ENCODE measurements around the gene PDZRN3.

DNA sequence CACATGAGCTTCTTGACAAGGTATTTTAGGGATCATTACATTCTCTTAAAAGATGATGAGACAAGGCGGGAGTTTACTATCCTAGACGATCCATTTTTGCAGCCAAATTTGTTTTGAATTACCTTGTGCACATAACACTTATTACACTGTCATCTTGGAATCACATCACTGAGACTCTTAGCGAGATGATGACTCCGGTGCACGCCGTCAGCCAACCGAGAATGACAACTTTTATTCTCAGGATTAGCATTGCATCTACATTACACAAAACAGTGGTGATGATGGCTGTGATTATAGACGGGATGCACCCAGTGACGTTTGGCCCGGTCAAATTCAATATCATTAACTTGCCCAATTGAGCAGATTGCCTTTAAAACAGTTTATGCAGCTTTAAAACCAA, 216.1 kb downstream of the PDZRN3 start:
- TF ChIP-seq, protein P1, sequence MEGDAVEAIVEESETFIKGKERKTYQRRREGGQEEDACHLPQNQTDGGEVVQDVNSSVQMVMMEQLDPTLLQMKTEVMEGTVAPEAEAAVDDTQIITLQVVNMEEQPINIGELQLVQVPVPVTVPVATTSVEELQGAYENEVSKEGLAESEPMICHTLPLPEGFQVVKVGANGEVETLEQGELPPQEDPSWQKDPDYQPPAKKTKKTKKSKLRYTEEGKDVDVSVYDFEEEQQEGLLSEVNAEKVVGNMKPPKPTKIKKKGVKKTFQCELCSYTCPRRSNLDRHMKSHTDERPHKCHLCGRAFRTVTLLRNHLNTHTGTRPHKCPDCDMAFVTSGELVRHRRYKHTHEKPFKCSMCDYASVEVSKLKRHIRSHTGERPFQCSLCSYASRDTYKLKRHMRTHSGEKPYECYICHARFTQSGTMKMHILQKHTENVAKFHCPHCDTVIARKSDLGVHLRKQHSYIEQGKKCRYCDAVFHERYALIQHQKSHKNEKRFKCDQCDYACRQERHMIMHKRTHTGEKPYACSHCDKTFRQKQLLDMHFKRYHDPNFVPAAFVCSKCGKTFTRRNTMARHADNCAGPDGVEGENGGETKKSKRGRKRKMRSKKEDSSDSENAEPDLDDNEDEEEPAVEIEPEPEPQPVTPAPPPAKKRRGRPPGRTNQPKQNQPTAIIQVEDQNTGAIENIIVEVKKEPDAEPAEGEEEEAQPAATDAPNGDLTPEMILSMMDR (IDR thresholded peaks at IDR 0.05; ENCODE audit: insufficient read depth, low read depth, low read length) = no peak
- TF ChIP-seq EZH2 (IDR thresholded peaks at IDR 0.05; ENCODE audit: insufficient read depth, low read length) = no peak

Measured in astrocyte (in vitro differentiated cells and primary cell).